MM.1S (cell line): ENCODE data around the gene BHMT.

ENCODE experiments used
- DNase-seq: peaks from one replicate; pipeline ENCODE4 v3.0.0-alpha.2; 2015
- H2AFZ ChIP-seq: fragments of 300-600 bp; sonication (generic); 2 replicates; pipeline ENCODE4 v1.6.0; 2016; ENCODE audit warnings: antibody characterized with exemption, low read length
- H3F3A ChIP-seq: fragments of 300-600 bp; sonication (generic); 2 replicates; pipeline ENCODE4 v1.6.1; 2016; ENCODE audit warnings: mild to moderate bottlenecking, antibody characterized with exemption, low read length, moderate library complexity, mixed read lengths; ENCODE audit not compliant: insufficient read depth
- H3K27ac ChIP-seq: fragments of 300-600 bp; sonication (generic); 2 replicates; pipeline ENCODE4 v1.5.1; 2016; ENCODE audit warnings: mild to moderate bottlenecking, low read length
- H3K27me3 ChIP-seq: fragments of 300-600 bp; sonication (generic); replicated peaks from 2 replicates; pipeline ENCODE4 v1.6.0; 2016; ENCODE audit warnings: low read length; ENCODE audit not compliant: insufficient read depth
- H3K36me3 ChIP-seq: fragments of 300-600 bp; sonication (generic); replicated peaks from 2 replicates; pipeline ENCODE4 v1.6.1; 2016; ENCODE audit warnings: mild to moderate bottlenecking, low read length, mixed read lengths; ENCODE audit not compliant: insufficient read depth
- H3K4me1 ChIP-seq: fragments of 300-600 bp; sonication (generic); 2 replicates; pipeline ENCODE4 v1.6.1; 2016; ENCODE audit warnings: low read length, mixed read lengths
- H3K4me2 ChIP-seq: fragments of 300-600 bp; sonication (generic); 2 replicates; pipeline ENCODE4 v1.6.0; 2016; ENCODE audit warnings: low read depth, low read length
- H3K4me3 ChIP-seq: fragments of 300-600 bp; sonication (generic); 2 replicates; pipeline ENCODE4 v1.5.1; 2016; ENCODE audit warnings: low read length, mixed read lengths
- H3K79me2 ChIP-seq: fragments of 300-600 bp; sonication (generic); 2 replicates; pipeline ENCODE4 v1.6.1; 2016; ENCODE audit warnings: mixed run types, low read length, mixed read lengths
- H3K9ac ChIP-seq: fragments of 300-600 bp; sonication (generic); 2 replicates; pipeline ENCODE4 v1.6.1; 2016; ENCODE audit warnings: low read length, mixed read lengths
- H3K9me2 ChIP-seq: fragments of 300-600 bp; sonication (generic); replicated peaks from 2 replicates; pipeline ENCODE4 v1.6.1; 2016; ENCODE audit warnings: mild to moderate bottlenecking, low read length, mixed read lengths; ENCODE audit not compliant: insufficient read depth
- H3K9me3 ChIP-seq: fragments of 300-600 bp; sonication (generic); replicated peaks from 2 replicates; pipeline ENCODE4 v1.6.1; 2016; ENCODE audit warnings: mild to moderate bottlenecking, low read length, mixed read lengths; ENCODE audit not compliant: insufficient read depth
- H4K20me1 ChIP-seq: fragments of 300-600 bp; sonication (generic); 2 replicates; pipeline ENCODE4 v1.6.1; 2016; ENCODE audit warnings: mild to moderate bottlenecking, low read length, moderate library complexity, mixed read lengths; ENCODE audit not compliant: insufficient read depth
- CTCF ChIP-seq: fragments of 300-600 bp; sonication (generic); IDR thresholded peaks from 2 replicates; pipeline ENCODE4 v1.5.1; 2016; ENCODE audit warnings: antibody characterized with exemption, low read length, mixed read lengths
- EZH2 ChIP-seq: fragments of 300-600 bp; sonication (generic); optimal IDR thresholded peaks from 2 replicates; pipeline ENCODE3; 2017; ENCODE audit warnings: low read depth, mild to moderate bottlenecking, antibody characterized with exemption, low read length, mixed read lengths
- EZH2phosphoT487 ChIP-seq: fragments of 300-600 bp; sonication (generic); IDR thresholded peaks from 2 replicates; pipeline ENCODE4 v1.6.1; 2018; ENCODE audit warnings: antibody characterized with exemption, low read length

BHMT gene

GRCh38 chr5:79091064-79091463 lies 20.5 kb upstream of the BHMT start:
- Histone ChIP-seq H3K36me3 (no peaks in the 10 kb centered on the region), H3K9ac (no peak overlapping the region), H2AFZ (no peak overlapping the region), H3K4me2 (no peak overlapping the region), H3K4me3 (no peak overlapping the region), H4K20me1 (no peaks in the 10 kb centered on the region), H3K4me1 (no peaks in the 10 kb centered on the region), H3K79me2 (no peaks in the 10 kb centered on the region), H3K27me3 (no peaks in the 10 kb centered on the region), H3K27ac (no peak overlapping the region), H3K9me2 (no peaks in the 10 kb centered on the region), H3F3A (no peaks in the 10 kb centered on the region), H3K9me3 (no peaks in the 10 kb centered on the region)
- no peak for DNase-seq
- TF ChIP-seq EZH2 (no peak), EZH2phosphoT487 (no peak), CTCF (no peak)

- DNase-seq, result no peak
- H3K36me3 ChIP-seq, result no peaks in the 10 kb centered on the region
Measured at GRCh38 chr5:79093762-79094161, 17.8 kb upstream of the BHMT start.

GRCh38 chr5:79105868-79106267 lies 5.7 kb upstream of the BHMT start:
- no peaks in the 10 kb centered on the region for H3K36me3 ChIP-seq
- no peaks in the 10 kb centered on the region for H3K79me2 ChIP-seq
- H3K27ac ChIP-seq, result no peak overlapping the region
- H3K9me3 ChIP-seq, result no peaks in the 10 kb centered on the region
- H3K4me1 ChIP-seq, result no peaks in the 10 kb centered on the region
- no peak overlapping the region for H3K9ac ChIP-seq
- H2AFZ ChIP-seq, result no peak overlapping the region
- no peaks in the 10 kb centered on the region for H3F3A ChIP-seq
- DNase-seq, result no peak
- H3K27me3 ChIP-seq, result no peaks in the 10 kb centered on the region
- no peak for TF ChIP-seq EZH2
- no peak for TF ChIP-seq CTCF
- TF ChIP-seq EZH2phosphoT487, result no peak
- H3K4me3 ChIP-seq, result no peak overlapping the region
- H4K20me1 ChIP-seq, result no peaks in the 10 kb centered on the region
- no peak overlapping the region for H3K4me2 ChIP-seq
- no peaks in the 10 kb centered on the region for H3K9me2 ChIP-seq

More at GRCh38 chr5:79093762-79094161, 17.8 kb upstream of the BHMT start:
- no peaks in the 10 kb centered on the region for H3K27me3 ChIP-seq
- no peaks in the 10 kb centered on the region for H3K9me3 ChIP-seq
- no peak overlapping the region for H3K4me3 ChIP-seq
- no peaks in the 10 kb centered on the region for H4K20me1 ChIP-seq
- H3K79me2 ChIP-seq, result no peaks in the 10 kb centered on the region
- no peaks in the 10 kb centered on the region for H3K9me2 ChIP-seq
- no peak overlapping the region for H3K9ac ChIP-seq
- no peak for TF ChIP-seq EZH2
- no peak for TF ChIP-seq CTCF
- no peak for TF ChIP-seq EZH2phosphoT487
- no peak overlapping the region for H3K4me2 ChIP-seq
- no peaks in the 10 kb centered on the region for H3K4me1 ChIP-seq
- H3F3A ChIP-seq, result no peaks in the 10 kb centered on the region
- H3K27ac ChIP-seq, result no peak overlapping the region
- no peak overlapping the region for H2AFZ ChIP-seq
